OCI-LY3 (cell line): ENCODE data around the gene SLC22A12.

ENCODE experiments used
- CTCF ChIP-seq: fragments of 200-600, 300-600 bp; sonication (generic); IDR thresholded peaks from 2 replicates; pipeline ENCODE4 v1.5.1; 2014; ENCODE audit warnings: antibody characterized with exemption, low read length, low read depth
- EZH2phosphoT487 ChIP-seq: fragments of 200-600 bp; shearing (Covaris generic); IDR thresholded peaks from 2 replicates; pipeline ENCODE4 v1.6.1; 2018; ENCODE audit warnings: antibody characterized with exemption, mixed run types, low read depth

- TF ChIP-seq CTCF (no peak), EZH2phosphoT487 (no peak)
These were observed 47.2 kb upstream of the SLC22A12 start for GRCh38 chr11:64543818-64544217.
